Loucy (cell line): ENCODE data around the gene ANO2.

Experiments used
- H2AFZ ChIP-seq: fragments of 200-600 bp; sonication (generic); 2 replicates; pipeline ENCODE4 v1.6.0; 2016; ENCODE audit warnings: antibody characterized with exemption, mild to moderate bottlenecking, low read length, moderate library complexity
- H3F3A ChIP-seq: fragments of 200-600 bp; 2 replicates; pipeline ENCODE4 v1.6.0; 2016; ENCODE audit warnings: antibody characterized with exemption, low read depth, mild to moderate bottlenecking
- H3K27me3 ChIP-seq: fragments of 200-600 bp; sonication (generic); 2 replicates; pipeline ENCODE4 v1.6.1; 2014; ENCODE audit warnings: low read length, mild to moderate bottlenecking; ENCODE audit not compliant: insufficient read depth, poor library complexity, severe bottlenecking
- H3K36me3 ChIP-seq: fragments of 200-600 bp; sonication (generic); 2 replicates; pipeline ENCODE4 v1.6.1; 2016; ENCODE audit warnings: low read length; ENCODE audit not compliant: insufficient read depth
- H3K4me1 ChIP-seq: fragments of 200-600 bp; sonication (generic); 2 replicates; pipeline ENCODE4 v1.5.1; 2014; ENCODE audit warnings: low read length, mild to moderate bottlenecking; ENCODE audit not compliant: insufficient read depth, poor library complexity, severe bottlenecking
- H3K4me2 ChIP-seq: fragments of 200-600 bp; sonication (generic); 2 replicates; pipeline ENCODE4 v1.6.0; 2014; ENCODE audit warnings: antibody characterized with exemption, low read length, low read depth, mild to moderate bottlenecking; ENCODE audit not compliant: poor library complexity, severe bottlenecking
- H3K4me3 ChIP-seq: fragments of 200-600 bp; sonication (generic); 2 replicates; pipeline ENCODE4 v1.5.1; 2014; ENCODE audit warnings: low read length, mild to moderate bottlenecking, mixed read lengths; ENCODE audit not compliant: poor library complexity, severe bottlenecking
- H3K79me2 ChIP-seq: fragments of 200-600 bp; sonication (generic); 2 replicates; pipeline ENCODE4 v1.6.1; 2014; ENCODE audit warnings: low read length; ENCODE audit not compliant: insufficient read depth
- H3K9ac ChIP-seq: fragments of 200-600 bp; sonication (generic); 2 replicates; pipeline ENCODE4 v1.6.0; 2014; ENCODE audit warnings: mild to moderate bottlenecking, low read depth, low read length, moderate library complexity; ENCODE audit not compliant: poor library complexity, severe bottlenecking
- H3K9me2 ChIP-seq: fragments of 200-600 bp; sonication (generic); replicated peaks from 2 replicates; pipeline ENCODE4 v1.6.1; 2016; ENCODE audit warnings: low read depth, low read length, mixed read lengths
- H3K9me3 ChIP-seq: fragments of 200-600 bp; sonication (generic); 2 replicates; pipeline ENCODE4 v1.6.1; 2014; ENCODE audit warnings: mild to moderate bottlenecking, antibody characterized with exemption, low read length, low read depth; ENCODE audit not compliant: insufficient read depth
- H4K20me1 ChIP-seq: fragments of 200-600 bp; sonication (generic); 2 replicates; pipeline ENCODE4 v1.6.0; 2014; ENCODE audit warnings: antibody characterized with exemption, low read length, mild to moderate bottlenecking; ENCODE audit not compliant: insufficient read depth, poor library complexity, severe bottlenecking
- CTCF ChIP-seq: fragments of 200-600 bp; sonication (generic); conservative IDR thresholded peaks from 2 replicates; pipeline ENCODE4 v1.5.1; 2014; ENCODE audit warnings: mild to moderate bottlenecking, antibody characterized with exemption, low read length
- EZH2phosphoT487 ChIP-seq: fragments of 200-600 bp; IDR thresholded peaks from 2 replicates; pipeline ENCODE4 v1.6.1; 2018; ENCODE audit warnings: antibody characterized with exemption, mild to moderate bottlenecking, moderate library complexity, borderline replicate concordance

ANO2 gene

GRCh38 chr12:5626151-5626550 is 318.9 kb downstream of the ANO2 start:
- H2AFZ ChIP-seq = no peak overlapping the region
- H3F3A ChIP-seq = no peaks in the 10 kb centered on the region
- H3K4me1 ChIP-seq = no peaks in the 10 kb centered on the region
- H3K4me3 ChIP-seq = no peak overlapping the region
- no peak overlapping the region for H3K4me2 ChIP-seq
- H3K9ac ChIP-seq = no peak overlapping the region
- no peaks in the 10 kb centered on the region for H3K79me2 ChIP-seq
- no peaks in the 10 kb centered on the region for H3K9me3 ChIP-seq
- H3K27me3 ChIP-seq = no peaks in the 10 kb centered on the region
- H3K36me3 ChIP-seq = no peaks in the 10 kb centered on the region
- no peaks in the 10 kb centered on the region for H4K20me1 ChIP-seq
- no peak for TF ChIP-seq CTCF
- TF ChIP-seq EZH2phosphoT487 = no peak
- H3K9me2 ChIP-seq = no peaks in the 10 kb centered on the region

- Histone ChIP-seq H3K9me2 (no peaks in the 10 kb centered on the region), H3K27me3 (no peaks in the 10 kb centered on the region), H3K36me3 (no peaks in the 10 kb centered on the region), H3K9me3 (no peaks in the 10 kb centered on the region), H3K4me3 (no peak overlapping the region), H3K9ac (no peak overlapping the region), H4K20me1 (no peaks in the 10 kb centered on the region), H3F3A (no peaks in the 10 kb centered on the region), H3K79me2 (no peaks in the 10 kb centered on the region), H3K4me2 (no peak overlapping the region), H2AFZ (no peak overlapping the region), H3K4me1 (no peaks in the 10 kb centered on the region)
- TF ChIP-seq EZH2phosphoT487 (no peak), CTCF (no peak)
These were observed 320.4 kb downstream of the ANO2 start for GRCh38 chr12:5624486-5625272.

GRCh38 chr12:5623411-5623810 is 321.6 kb downstream of the ANO2 start:
- no peaks in the 10 kb centered on the region for H4K20me1 ChIP-seq
- H3K9me3 ChIP-seq = no peaks in the 10 kb centered on the region
- no peak overlapping the region for H2AFZ ChIP-seq
- TF ChIP-seq CTCF = no peak
- TF ChIP-seq EZH2phosphoT487 = no peak
- H3K27me3 ChIP-seq = no peaks in the 10 kb centered on the region
- H3K4me1 ChIP-seq = no peaks in the 10 kb centered on the region
- H3K36me3 ChIP-seq = no peaks in the 10 kb centered on the region
- no peak overlapping the region for H3K4me2 ChIP-seq
- H3K9ac ChIP-seq = no peak overlapping the region
- no peaks in the 10 kb centered on the region for H3F3A ChIP-seq
- H3K4me3 ChIP-seq = no peak overlapping the region
- H3K79me2 ChIP-seq = no peaks in the 10 kb centered on the region
- H3K9me2 ChIP-seq = no peaks in the 10 kb centered on the region
